GM18517 (cell line): Measurements from ENCODE around the gene EBF3.

Source experiments
- ATAC-seq: cut with Tn5 transposase; IDR thresholded peaks from one replicate; pipeline ENCODE4 v1.9.1; 2021; ENCODE audit warnings: mild to moderate bottlenecking, moderate library complexity; ENCODE audit not compliant: unreplicated experiment

EBF3 gene

GRCh38 chr10:129963641-129964501, at the start of gene EBF3:
Gene EBF3, minus strand, starts transcription at chr10:129964274. Its CDS starts 506 bp downstream, at chr10:129963768.
- ATAC-seq: no peak

- no peak for ATAC-seq
Observed at GRCh38 chr10:130013335-130014262, 49.5 kb upstream of the EBF3 start.

GRCh38 chr10:130012129-130012528, 48.1 kb upstream of the EBF3 start:
- no peak for ATAC-seq

GRCh38 chr10:130010653-130011052, 46.6 kb upstream of the EBF3 start:
- ATAC-seq: no peak

GRCh38 chr10:130009228-130009627, 45.2 kb upstream of the EBF3 start:
- no peak for ATAC-seq

GRCh38 chr10:130003787-130004613, 39.9 kb upstream of the EBF3 start:
- no peak for ATAC-seq

GRCh38 chr10:130003166-130003565, 39.1 kb upstream of the EBF3 start:
- ATAC-seq: no peak

GRCh38 chr10:130002606-130003005, 38.5 kb upstream of the EBF3 start:
- no peak for ATAC-seq

GRCh38 chr10:130000918-130001317, 36.8 kb upstream of the EBF3 start:
- ATAC-seq: no peak

GRCh38 chr10:129999140-129999539, 35.1 kb upstream of the EBF3 start:
- ATAC-seq: no peak

GRCh38 chr10:129993621-129994020, 29.5 kb upstream of the EBF3 start:
- ATAC-seq: no peak

- no peak for ATAC-seq
Observed at GRCh38 chr10:129992356-129992755, 28.3 kb upstream of the EBF3 start.

GRCh38 chr10:129982825-129983224, 18.8 kb upstream of the EBF3 start:
- no peak for ATAC-seq

- ATAC-seq: no peak
Observed at GRCh38 chr10:129978980-129979379, 14.9 kb upstream of the EBF3 start.

- ATAC-seq: no peak
Observed at GRCh38 chr10:129978322-129978721, 14.2 kb upstream of the EBF3 start.

- ATAC-seq: no peak
Observed at GRCh38 chr10:129977794-129978193, 13.7 kb upstream of the EBF3 start.

- ATAC-seq: no peak
Observed at GRCh38 chr10:129973674-129974059, 9.6 kb upstream of the EBF3 start.

- ATAC-seq: no peak
Observed at GRCh38 chr10:129972966-129973673, 9.0 kb upstream of the EBF3 start.

- ATAC-seq: no peak
Observed at GRCh38 chr10:129972145-129972965, 8.3 kb upstream of the EBF3 start.
